Activated CD4-positive, alpha-beta T cell treated with anti-CD3 and anti-CD28 coated beads for 36 hours (primary cell): ENCODE results near the gene PGBD5. TPM values are rescaled to one million over a fixed set of nuclear protein-coding genes. Genes with fewer than 3 reads are reported as not detected.

Source experiments
- ATAC-seq: fragments of 200-7000 bp; cut with Tn5 transposase; one replicate; pipeline ENCODE4 v1.10.0; 2021; ENCODE audit warnings: mild to moderate bottlenecking, moderate library complexity
- CTCF ChIA-PET: fragments of 350-600 bp; sonication (Branson Sonifier 250); formaldehyde crosslinking; loops from one replicate; lab custom pipeline; 2021; ENCODE audit warnings: antibody characterized with exemption; lab: Charles Lee
- POLR2A ChIA-PET: fragments of 350-600 bp; sonication (Branson Sonifier 250); formaldehyde crosslinking; loops from one replicate; lab custom pipeline; 2021; ENCODE audit warnings: antibody characterized with exemption, inconsistent platforms; lab: Charles Lee
- DNase-seq: peaks from one replicate; pipeline ENCODE4 v3.0.0-alpha.2; 2020
- H3K27ac Mint-ChIP-seq: one replicate; pipeline ENCODE4 v1.8.0; 2021; ENCODE audit warnings: mixed read lengths
- H3K27me3 Mint-ChIP-seq: one replicate; pipeline ENCODE4 v1.8.0; 2021; ENCODE audit warnings: mixed read lengths
- H3K36me3 Mint-ChIP-seq: one replicate; pipeline ENCODE4 v1.8.0; 2021; ENCODE audit warnings: low read depth, mixed read lengths
- H3K4me1 Mint-ChIP-seq: one replicate; pipeline ENCODE4 v1.8.0; 2021; ENCODE audit warnings: mixed read lengths
- H3K4me3 Mint-ChIP-seq: one replicate; pipeline ENCODE4 v1.8.0; 2021; ENCODE audit warnings: mild to moderate bottlenecking, moderate library complexity, mixed read lengths
- H3K9me3 Mint-ChIP-seq: one replicate; pipeline ENCODE4 v1.8.0; 2021; ENCODE audit warnings: low read depth, mixed read lengths
- intact Hi-C, 2 experiments: fragments of 100-400 bp; cut with DNase I in 1 of 2; cut with micrococcal nuclease in 1 of 2; formaldehyde crosslinking; loops; one replicate each; pipeline versions ENCODE4 v1.14.2 to v1.15.1; 2022 to 2024; cut with DNase I, micrococcal nuclease
- total RNA-seq, 2 experiments: library from RNA; stranded (reverse); gene quantifications; one replicate each; pipeline ENCODE4 v1.2.3, GENCODE V29; 2021

Gene PGBD5
- total RNA-seq, 2 experiments from 2014 or later = 0.11 TPM; not detected in 1

DNA sequence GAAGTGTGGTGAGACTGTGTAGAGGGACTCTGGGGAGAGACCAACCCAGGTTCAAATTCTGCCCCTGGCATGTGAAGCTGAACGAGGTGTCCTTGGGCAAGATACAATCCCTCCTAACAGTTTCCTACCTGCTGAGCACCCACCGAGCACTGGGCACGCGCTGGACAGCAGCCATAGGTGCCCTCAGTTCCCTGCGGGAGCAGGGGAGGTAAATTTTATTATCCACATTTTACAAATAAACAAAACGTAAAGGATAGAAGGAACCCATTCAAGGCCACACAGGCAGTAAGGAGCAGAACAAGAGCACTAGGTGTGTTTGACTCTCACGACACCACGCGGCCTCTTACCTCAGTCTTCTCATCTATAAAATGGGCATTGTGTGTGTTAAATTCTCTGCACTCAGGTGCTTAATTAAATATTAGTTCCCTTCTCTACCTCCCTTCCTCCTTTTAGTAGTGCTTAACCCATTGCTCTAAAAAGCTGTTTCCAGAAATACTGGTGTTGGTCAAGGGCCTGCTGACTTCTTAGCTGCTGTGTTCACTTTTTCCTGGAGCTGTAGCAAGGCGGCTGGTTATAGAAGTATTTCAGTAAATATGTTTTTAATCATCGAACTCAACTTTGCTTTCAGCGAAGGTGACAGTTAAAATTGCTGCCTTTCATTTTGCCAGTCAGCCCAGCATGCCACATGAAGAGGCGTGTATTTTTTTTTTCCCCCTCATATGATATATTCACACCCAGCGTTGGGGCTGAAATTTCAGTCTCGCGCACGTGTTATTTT, 41.6 kb downstream of the PGBD5 start:
- intact Hi-C loops = no loop called here
- DNase-seq = no peak
- Mint-ChIP-seq H3K27me3 (peaks cover 5% of the 10 kb centered on the region), H3K4me1 (no peaks in the 10 kb centered on the region), H3K27ac (no peak overlapping the region), H3K4me3 (no peak overlapping the region), H3K9me3 (peaks cover 3% of the 10 kb centered on the region), H3K36me3 (no peaks in the 10 kb centered on the region)
- POLR2A ChIA-PET = no interaction called here
- CTCF ChIA-PET = no interaction called here
- no peak for ATAC-seq

DNA sequence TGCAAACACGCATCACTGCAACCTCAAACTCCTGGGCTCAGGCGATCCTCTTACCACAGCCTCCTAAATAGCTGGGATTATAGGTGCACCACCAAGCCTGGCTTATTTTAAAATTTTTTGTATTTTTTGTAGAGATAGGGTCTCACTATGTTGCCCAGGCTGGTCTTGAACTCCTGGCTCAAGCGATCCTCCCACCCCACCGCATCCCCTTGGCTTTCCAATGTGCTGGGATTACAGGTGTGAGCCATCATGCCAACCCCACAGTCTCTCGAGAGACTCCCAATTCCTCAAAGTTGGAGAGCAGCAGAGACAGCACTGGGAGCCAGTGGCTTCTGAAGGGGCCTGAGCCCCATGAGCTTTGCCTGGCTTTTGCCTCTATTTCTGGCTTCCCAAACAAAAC, 42.7 kb downstream of the PGBD5 start:
- Mint-ChIP-seq H3K4me1 (no peaks in the 10 kb centered on the region), H3K36me3 (peaks cover 3% of the 10 kb centered on the region), H3K27me3 (peaks cover 12% of the 10 kb centered on the region), H3K27ac (no peak overlapping the region), H3K9me3 (peaks cover 10% of the 10 kb centered on the region), H3K4me3 (no peak overlapping the region)
- POLR2A ChIA-PET = no interaction called here
- intact Hi-C loops = no loop called here
- ATAC-seq (no peak), DNase-seq (no peak)
- CTCF ChIA-PET = no interaction called here

DNA sequence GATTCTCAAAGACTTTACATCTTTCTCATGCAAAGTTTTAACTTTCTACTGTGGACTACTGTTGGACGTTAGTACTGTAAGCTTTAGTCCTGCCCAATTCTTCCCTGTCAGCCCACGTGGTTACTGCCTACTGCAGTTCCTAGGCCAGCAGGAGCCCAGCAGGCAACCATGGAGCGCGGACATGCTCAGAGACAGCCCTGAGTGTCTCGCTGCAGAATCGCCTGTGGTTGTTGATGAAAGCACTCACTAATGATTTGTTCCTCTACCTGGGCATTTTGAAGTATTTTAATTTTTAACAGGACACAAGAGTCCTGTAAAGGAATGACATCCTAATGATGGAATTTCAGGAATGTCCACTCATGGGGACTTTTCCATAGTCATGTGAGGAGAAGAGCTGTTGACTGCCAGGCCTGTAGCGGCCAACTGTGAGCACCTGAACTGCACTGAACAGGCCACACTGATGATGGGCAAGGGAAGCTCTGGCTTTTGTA, 44.1 kb downstream of the PGBD5 start:
- no peaks in the 10 kb centered on the region for H3K4me1 Mint-ChIP-seq
- no peak overlapping the region for H3K4me3 Mint-ChIP-seq
- no peak overlapping the region for H3K27ac Mint-ChIP-seq
- intact Hi-C loops = no loop called here
- ChIA-PET CTCF (no interaction called here), POLR2A (interaction anchor here (1.0 kb wide), 1 partner anchor 20 kb away, joined by 3 read pairs; no protein-coding TSS in a partner anchor)
- ATAC-seq (no peak), DNase-seq (no peak)
- H3K36me3 Mint-ChIP-seq = peaks cover 3% of the 10 kb centered on the region
- peaks cover 10% of the 10 kb centered on the region for H3K9me3 Mint-ChIP-seq
- H3K27me3 Mint-ChIP-seq = peaks cover 12% of the 10 kb centered on the region

DNA sequence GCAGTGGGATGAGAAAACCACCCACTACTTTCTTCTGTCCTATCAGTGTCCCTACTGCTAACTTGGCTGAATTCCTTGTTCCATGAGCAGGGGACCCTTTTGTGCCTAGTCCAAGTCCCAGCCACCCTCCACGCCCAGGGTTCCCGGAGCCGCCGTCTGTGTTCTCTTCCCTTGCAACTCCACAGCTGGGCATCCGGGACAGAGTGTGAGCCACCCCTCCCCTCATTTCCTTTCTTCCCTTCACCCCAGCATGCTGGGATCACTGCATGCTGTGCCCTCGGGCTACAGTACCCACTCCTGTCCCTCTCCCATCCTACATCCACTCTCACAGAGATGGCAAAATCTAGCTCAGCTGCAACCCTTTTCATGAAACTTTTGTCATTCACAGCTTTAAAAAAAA, 44.5 kb downstream of the PGBD5 start:
- Mint-ChIP-seq H3K9me3 (peaks cover 10% of the 10 kb centered on the region), H3K4me1 (no peaks in the 10 kb centered on the region), H3K27ac (no peak overlapping the region), H3K36me3 (peaks cover 3% of the 10 kb centered on the region), H3K27me3 (peaks cover 12% of the 10 kb centered on the region), H3K4me3 (no peak overlapping the region)
- ChIA-PET CTCF (no interaction called here), POLR2A (interaction anchor here (1.0 kb wide), 1 partner anchor 20 kb away, joined by 3 read pairs; no protein-coding TSS in a partner anchor)
- ATAC-seq (no peak), DNase-seq (no peak)
- intact Hi-C loops = no loop called here

DNA sequence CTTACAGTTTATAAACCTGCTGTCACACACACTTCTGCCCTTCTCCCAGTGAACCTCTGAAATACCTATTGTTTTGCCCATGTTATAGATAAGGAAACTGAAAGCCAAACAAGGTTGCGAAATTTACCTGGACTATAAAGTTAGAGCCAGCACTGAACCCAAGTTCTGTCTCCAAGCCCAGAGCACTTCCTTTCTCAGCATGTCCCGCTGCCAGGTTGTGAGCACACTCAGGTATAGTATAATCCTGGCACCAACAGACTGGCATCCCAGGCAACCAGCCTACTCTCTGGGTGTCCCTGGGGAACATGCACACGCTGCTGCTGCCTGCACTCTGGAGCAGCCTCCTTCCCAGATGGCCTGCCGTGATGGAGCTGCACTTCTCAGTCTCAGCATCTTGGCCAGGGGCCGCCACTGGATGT, 45.1 kb downstream of the PGBD5 start:
- CTCF ChIA-PET = no interaction called here
- Mint-ChIP-seq H3K4me1 (no peaks in the 10 kb centered on the region), H3K9me3 (peaks cover 10% of the 10 kb centered on the region), H3K27ac (no peak overlapping the region), H3K27me3 (peaks cover 12% of the 10 kb centered on the region), H3K36me3 (peaks cover 3% of the 10 kb centered on the region), H3K4me3 (no peak overlapping the region)
- DNase-seq (no peak), ATAC-seq (no peak)
- POLR2A ChIA-PET = no interaction called here
- intact Hi-C loops = no loop called here

DNA sequence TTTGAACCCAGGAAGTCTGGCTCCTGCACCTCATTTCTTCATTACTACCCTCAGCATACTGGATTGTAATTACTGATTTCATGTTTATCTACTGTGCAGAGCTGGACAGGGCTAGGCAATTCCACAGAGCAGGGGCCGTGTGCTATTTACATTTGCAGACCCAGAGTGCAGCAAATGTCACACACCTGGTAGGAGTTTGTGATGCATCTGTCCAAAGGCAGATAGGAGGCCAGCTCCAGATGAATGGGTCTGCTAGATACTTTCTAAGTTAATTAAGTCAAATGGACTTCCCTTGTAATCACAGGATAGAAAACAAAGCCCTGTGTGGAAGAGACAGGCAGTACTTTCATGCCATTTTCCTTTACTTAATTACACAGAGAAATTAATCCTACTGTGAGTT, 46.2 kb downstream of the PGBD5 start:
- H3K36me3 Mint-ChIP-seq = peaks cover 3% of the 10 kb centered on the region
- DNase-seq = no peak
- H3K4me3 Mint-ChIP-seq = no peak overlapping the region
- peaks cover 12% of the 10 kb centered on the region for H3K27me3 Mint-ChIP-seq
- CTCF ChIA-PET = no interaction called here
- POLR2A ChIA-PET = no interaction called here
- no peak overlapping the region for H3K27ac Mint-ChIP-seq
- no peak for ATAC-seq
- no peaks in the 10 kb centered on the region for H3K4me1 Mint-ChIP-seq
- H3K9me3 Mint-ChIP-seq = peaks cover 10% of the 10 kb centered on the region
- intact Hi-C loops = no loop called here

DNA sequence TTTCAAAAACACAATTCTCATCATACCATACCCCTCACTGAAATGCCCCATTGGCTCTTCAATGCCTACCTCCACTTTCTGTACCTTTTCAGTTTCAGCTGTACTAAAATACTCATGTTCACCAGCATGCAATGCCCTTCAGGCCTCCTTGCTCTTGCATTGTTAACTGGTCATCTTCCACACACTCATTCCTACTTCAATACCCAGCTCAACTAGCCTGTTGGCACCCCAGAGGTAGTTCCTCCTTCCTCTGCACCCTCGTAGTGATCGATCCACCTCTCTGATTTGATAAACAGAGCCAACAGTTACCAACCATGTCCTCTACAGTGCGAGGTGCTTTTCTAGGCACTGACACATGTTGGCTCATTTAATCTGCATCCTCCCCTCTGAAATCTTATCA, 46.7 kb downstream of the PGBD5 start:
- Mint-ChIP-seq H3K36me3 (peaks cover 3% of the 10 kb centered on the region), H3K27me3 (peaks cover 12% of the 10 kb centered on the region), H3K4me3 (no peak overlapping the region), H3K4me1 (no peaks in the 10 kb centered on the region), H3K27ac (no peak overlapping the region), H3K9me3 (peaks cover 10% of the 10 kb centered on the region)
- ChIA-PET POLR2A (no interaction called here), CTCF (no interaction called here)
- intact Hi-C loops = no loop called here
- no peak for ATAC-seq
- DNase-seq = no peak

DNA sequence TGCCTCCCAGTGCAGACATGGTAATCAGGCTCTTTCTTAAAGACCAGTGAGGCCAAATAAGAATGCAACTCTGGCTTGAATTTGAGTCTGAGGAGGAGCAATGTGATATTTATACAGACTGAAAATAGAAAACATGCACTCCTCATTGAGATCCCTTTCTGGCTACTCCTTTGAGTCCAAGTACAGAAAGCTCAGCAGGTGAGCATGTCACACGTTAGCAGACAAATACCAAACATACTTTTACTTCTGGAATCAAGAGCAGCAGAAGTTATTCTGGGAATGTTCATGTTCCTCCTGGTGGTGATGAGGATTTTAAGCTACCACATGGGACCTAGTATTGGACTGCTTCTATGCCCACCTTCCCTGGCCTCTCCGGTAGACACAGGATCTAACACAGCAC, 48.3 kb downstream of the PGBD5 start:
- POLR2A ChIA-PET = no interaction called here
- ATAC-seq = no peak

DNA sequence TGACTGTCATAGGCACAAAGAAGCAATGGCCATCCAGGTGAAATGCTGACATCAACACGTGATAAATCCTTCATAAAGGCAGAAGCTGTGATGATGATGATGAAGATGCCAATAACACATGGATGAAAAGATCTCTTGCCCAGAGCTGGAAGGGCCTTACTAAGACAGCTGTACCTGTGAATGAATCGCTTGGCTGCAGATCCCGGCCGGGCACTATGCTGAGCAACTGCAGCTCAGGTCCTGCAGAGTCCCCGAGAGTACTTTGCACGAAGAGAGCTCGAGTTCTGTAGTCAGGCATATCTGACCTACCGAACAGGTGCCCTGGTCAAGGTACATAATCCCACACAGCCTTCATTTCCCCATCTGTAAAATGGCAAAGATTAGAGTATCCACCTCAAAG, 48.8 kb downstream of the PGBD5 start:
- Mint-ChIP-seq H3K4me1 (no peaks in the 10 kb centered on the region), H3K9me3 (peaks cover 10% of the 10 kb centered on the region), H3K4me3 (no peak overlapping the region), H3K27ac (no peak overlapping the region), H3K36me3 (peaks cover 3% of the 10 kb centered on the region), H3K27me3 (peaks cover 10% of the 10 kb centered on the region)
- CTCF ChIA-PET = no interaction called here
- POLR2A ChIA-PET = no interaction called here
- ATAC-seq (no peak), DNase-seq (no peak)
- intact Hi-C loops = no loop called here

More for the DNA sequence above, 48.3 kb downstream of the PGBD5 start:
- Mint-ChIP-seq H3K27ac (no peak overlapping the region), H3K4me3 (no peak overlapping the region), H3K4me1 (no peaks in the 10 kb centered on the region), H3K9me3 (peaks cover 10% of the 10 kb centered on the region), H3K36me3 (peaks cover 3% of the 10 kb centered on the region), H3K27me3 (peaks cover 10% of the 10 kb centered on the region)
- intact Hi-C loops = no loop called here
- CTCF ChIA-PET = no interaction called here
- DNase-seq = no peak

DNA sequence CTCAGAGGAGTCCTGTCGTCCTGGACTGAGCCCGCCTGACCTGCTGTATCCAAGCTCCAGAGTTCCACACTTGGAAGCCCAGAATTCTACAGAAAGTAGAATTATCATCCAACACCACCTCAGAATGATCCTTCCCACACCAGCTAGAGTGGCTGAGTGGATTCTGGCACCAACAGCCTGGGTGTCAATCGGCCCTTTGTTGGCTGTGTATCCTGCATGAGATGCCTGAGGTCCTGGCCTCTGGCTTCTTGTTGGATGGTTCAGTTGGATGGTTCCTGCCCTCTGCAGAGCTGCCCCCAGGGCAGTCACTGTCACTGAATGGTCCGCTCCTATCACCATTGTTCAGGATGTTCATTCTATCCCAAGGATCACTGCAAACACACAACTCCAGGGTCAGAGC, 49.8 kb downstream of the PGBD5 start:
- H3K4me1 Mint-ChIP-seq = no peaks in the 10 kb centered on the region
- H3K9me3 Mint-ChIP-seq = peaks cover 10% of the 10 kb centered on the region
- no peak overlapping the region for H3K27ac Mint-ChIP-seq
- POLR2A ChIA-PET = no interaction called here
- H3K27me3 Mint-ChIP-seq = peaks cover 7% of the 10 kb centered on the region
- intact Hi-C loops = no loop called here
- no peak for ATAC-seq
- DNase-seq = no peak
- peaks cover 3% of the 10 kb centered on the region for H3K36me3 Mint-ChIP-seq
- H3K4me3 Mint-ChIP-seq = no peak overlapping the region
- CTCF ChIA-PET = interaction anchor here (0.6 kb wide), 1 partner anchor 552 kb away, joined by 3 read pairs; no protein-coding TSS in a partner anchor

DNA sequence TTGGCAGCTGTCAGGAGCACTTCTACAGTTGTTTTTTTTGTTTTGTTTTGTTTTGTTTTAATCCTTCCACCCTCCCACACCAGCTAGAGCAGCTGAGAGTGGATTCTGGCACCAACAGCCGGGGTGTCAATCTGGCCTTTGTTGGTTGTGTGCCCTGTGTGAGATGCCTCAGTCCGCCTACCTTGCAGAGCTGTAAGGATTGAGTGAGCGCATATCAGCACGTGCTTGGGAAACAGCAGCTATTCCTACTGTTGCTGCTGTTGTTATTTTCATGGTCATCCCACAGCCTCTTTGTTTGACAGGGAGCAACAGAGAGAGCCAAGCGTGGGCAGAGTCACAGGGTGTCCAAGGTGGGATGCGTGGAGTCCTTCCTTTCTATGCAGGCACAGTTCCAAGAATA, 50.4 kb downstream of the PGBD5 start:
- H3K36me3 Mint-ChIP-seq = peaks cover 3% of the 10 kb centered on the region
- ATAC-seq (no peak), DNase-seq (no peak)
- no peak overlapping the region for H3K4me3 Mint-ChIP-seq
- intact Hi-C loops = no loop called here
- ChIA-PET POLR2A (no interaction called here), CTCF (no interaction called here)
- no peaks in the 10 kb centered on the region for H3K4me1 Mint-ChIP-seq
- H3K27ac Mint-ChIP-seq = no peak overlapping the region
- H3K9me3 Mint-ChIP-seq = peaks cover 10% of the 10 kb centered on the region
- peaks cover 7% of the 10 kb centered on the region for H3K27me3 Mint-ChIP-seq

DNA sequence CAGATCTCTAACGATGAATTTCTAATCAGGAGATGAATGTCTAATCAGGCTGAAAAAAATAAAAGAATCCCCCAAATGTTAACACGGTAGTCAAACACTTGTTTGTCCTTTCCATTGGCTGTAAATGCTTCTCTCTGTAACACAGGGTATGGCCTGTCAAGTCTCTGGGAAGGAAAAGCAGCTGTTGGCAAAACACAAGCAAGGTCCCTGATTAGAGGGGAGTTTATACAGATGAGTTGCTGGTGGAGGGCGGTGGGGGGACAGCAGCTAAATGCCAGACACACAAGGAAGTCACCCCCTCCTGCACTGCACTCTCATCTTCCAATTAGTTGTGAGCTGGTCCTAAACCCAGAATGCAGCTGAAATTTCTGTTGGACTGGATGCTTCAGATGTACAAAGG, 51.0 kb downstream of the PGBD5 start:
- Mint-ChIP-seq H3K9me3 (peaks cover 10% of the 10 kb centered on the region), H3K27ac (no peak overlapping the region), H3K4me3 (no peak overlapping the region), H3K36me3 (peaks cover 3% of the 10 kb centered on the region), H3K4me1 (no peaks in the 10 kb centered on the region), H3K27me3 (peaks cover 7% of the 10 kb centered on the region)
- POLR2A ChIA-PET = no interaction called here
- ATAC-seq (no peak), DNase-seq (no peak)
- CTCF ChIA-PET = no interaction called here
- intact Hi-C loops = no loop called here
